GM21576 (cell line): Measurements from ENCODE around the gene C17orf67.
"Not testable (repeated sequence)": the region's sequence is repeated elsewhere in the genome, so short reads cannot be mapped to it uniquely, and the experiment has no call there.

Experiments
- ATAC-seq: cut with Tn5 transposase; IDR thresholded peaks from one replicate; pipeline ENCODE4 v1.9.1; 2021; ENCODE audit warnings: mild to moderate bottlenecking, moderate library complexity; ENCODE audit not compliant: unreplicated experiment

C17orf67 gene

DNA sequence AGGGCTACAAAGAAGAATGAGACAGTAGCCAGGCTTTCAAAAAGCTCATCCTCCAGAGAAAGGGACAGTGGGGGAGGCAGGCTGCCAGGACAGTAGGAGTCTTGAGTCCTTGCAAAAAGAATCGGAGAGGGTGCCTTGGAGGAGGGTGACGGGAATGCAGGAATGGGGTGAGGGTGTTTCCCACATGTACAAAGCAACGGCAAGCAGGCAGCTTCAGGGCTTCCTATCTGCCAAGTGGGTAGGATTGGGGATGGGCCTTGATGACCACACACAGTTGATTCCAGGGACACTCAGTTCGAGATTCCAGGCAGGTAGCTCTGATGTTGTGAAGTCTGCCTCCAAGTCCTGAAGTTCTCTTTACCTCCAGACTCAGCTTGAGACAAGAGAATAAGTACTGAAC lies 54.4 kb downstream of the C17orf67 start:
- ATAC-seq: no peak

DNA sequence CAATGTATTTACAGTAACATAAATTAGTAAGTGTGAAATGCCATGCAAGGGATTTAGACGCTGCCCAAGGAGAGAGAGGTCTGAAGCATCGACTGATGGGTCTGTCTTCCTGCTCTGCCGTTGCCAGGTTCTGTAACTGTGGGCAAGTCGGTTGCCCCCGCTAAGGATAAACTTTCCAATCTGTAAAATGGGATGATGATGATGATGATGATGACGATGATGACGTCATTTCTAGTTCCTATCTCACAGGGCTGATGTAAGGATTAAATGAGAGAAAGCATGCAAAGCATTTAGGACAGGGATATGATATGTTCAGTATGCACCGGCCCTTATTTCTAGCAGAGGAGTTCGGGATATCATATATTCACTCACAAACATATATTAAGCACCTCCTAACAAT lies 54.8 kb downstream of the C17orf67 start:
- ATAC-seq: no peak

DNA sequence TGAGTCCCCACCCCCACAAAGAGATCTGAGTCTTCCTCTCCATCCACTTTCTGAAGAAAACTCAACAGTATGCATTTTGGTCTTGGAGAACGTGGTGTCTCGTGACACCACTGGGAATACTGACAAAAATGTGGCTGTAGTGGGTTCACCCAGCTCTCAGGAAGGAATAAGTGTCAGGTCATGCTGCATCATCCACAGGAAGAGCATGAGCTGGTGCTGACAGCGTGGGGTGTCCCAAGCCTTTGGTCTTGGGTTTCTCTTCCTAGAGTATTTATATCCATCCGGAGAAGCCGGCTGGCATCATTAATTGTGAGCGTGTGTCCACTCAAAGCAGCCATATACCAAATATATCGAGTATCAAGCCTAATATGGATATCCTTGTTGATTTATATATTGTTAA lies 55.9 kb downstream of the C17orf67 start:
- no peak for ATAC-seq

- no peak for ATAC-seq
Observed at GRCh38 chr17:56774650-56775049, 59.1 kb downstream of the C17orf67 start.

GRCh38 chr17:56773124-56773523 lies 60.6 kb downstream of the C17orf67 start:
- ATAC-seq: no peak

GRCh38 chr17:56772442-56772841 lies 61.3 kb downstream of the C17orf67 start:
- no peak for ATAC-seq

DNA sequence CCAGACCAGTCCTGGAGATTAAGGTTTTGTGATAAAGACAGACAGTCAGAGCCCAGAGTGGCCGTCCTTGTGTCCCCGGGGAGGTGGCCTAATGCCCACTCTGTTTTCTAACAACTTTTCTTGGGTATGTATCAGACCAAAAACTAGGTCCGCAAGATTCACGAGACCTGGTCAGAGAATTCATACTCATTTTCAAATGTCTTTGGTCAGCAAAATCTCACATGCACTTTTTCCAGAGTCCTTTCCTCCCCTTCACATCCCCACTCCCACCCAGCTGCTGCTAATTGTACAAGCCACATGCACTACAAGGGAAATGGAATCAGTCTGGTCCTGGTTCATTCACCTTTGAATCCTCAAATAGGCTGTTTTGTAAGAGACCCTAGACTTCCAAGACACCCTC lies 61.7 kb downstream of the C17orf67 start:
- no peak for ATAC-seq

- no peak for ATAC-seq
Observed at GRCh38 chr17:56771563-56771962, 62.2 kb downstream of the C17orf67 start.

DNA sequence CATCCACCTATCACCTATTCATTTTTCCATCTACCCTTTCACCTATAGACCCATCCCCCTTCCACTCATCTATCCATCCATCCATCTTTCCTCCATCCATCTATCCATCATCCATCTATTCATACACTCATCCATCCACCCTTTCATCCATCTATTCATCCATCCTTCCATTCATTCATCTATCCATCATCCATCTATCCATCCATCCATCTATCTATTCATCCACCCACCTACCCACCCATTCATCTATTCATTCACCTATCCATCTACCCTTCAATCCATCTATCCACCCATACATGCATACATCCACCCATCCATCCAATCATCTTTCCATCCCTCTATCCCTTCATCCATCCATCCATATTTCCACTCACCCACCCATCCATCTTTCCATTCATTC lies 63.3 kb downstream of the C17orf67 start:
- ATAC-seq: no peak

GRCh38 chr17:56765449-56765848 lies 68.3 kb downstream of the C17orf67 start:
- ATAC-seq: no peak

DNA sequence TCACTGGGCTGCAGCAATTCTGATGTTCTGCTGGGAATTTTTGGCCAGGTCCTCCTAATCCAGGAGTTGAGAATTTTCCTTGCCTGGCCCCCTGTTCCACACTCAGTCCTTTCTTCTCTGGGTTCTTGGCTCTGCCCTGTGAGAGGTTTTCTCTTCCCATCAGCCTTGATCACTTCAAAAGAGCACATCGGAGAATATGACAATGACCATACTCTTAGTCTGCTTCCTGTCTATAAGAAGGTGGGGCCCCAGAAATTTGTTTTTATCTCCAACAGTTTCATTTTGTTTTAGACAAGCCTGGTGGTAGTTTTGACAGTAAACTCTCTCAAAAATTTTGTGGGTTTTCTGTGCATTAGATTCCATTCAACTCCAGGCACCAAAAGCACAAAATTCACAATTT lies 70.7 kb downstream of the C17orf67 start:
- no peak for ATAC-seq

DNA sequence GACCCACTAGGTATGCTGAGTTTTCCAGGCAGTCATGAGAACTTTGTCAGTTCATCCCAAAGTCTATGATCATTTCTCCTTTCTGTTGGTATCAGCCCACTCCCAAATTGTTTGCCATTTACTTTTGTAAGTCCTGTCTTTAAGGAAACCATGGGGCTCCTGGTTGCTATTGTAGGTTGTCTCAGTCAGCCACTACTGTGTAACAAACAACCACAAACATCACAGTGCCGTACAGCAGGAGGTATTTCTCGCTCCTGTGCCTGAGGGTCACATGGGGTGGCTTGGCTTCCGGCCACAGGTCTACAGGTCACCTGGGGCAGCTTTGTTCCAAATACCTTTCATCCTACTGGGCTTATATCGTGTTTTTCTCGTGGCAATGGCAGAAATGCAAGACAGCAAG lies 71.6 kb downstream of the C17orf67 start:
- ATAC-seq: no peak

GRCh38 chr17:56761387-56761786 lies 72.3 kb downstream of the C17orf67 start:
- ATAC-seq: no peak

GRCh38 chr17:56757611-56758010 lies 76.1 kb downstream of the C17orf67 start:
- not testable (repeated sequence) for ATAC-seq

GRCh38 chr17:56756536-56756935 lies 77.2 kb downstream of the C17orf67 start:
- ATAC-seq: no peak

DNA sequence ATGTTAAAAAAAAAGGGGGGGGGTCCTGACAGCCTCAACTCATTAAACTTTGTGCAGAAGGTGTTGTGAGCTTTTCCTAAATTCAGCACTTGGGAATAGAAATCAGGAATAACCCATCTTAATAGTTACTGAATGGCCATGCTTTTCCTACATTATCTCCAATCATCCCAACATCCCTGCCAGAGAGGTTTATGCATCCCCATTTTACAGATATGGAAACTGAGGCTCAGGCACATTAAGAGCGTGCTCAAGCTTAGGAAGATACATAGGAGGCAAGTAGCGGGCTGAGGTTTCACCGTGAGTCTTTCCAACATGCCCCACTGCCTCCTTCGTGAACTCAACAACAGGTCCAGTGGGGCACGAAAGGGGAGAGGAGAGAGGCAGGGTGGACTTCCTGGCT lies 78.4 kb downstream of the C17orf67 start:
- no peak for ATAC-seq

GRCh38 chr17:56754523-56755208 lies 79.1 kb downstream of the C17orf67 start:
- ATAC-seq: no peak

GRCh38 chr17:56752263-56752836 lies 81.4 kb downstream of the C17orf67 start:
- ATAC-seq: no peak

DNA sequence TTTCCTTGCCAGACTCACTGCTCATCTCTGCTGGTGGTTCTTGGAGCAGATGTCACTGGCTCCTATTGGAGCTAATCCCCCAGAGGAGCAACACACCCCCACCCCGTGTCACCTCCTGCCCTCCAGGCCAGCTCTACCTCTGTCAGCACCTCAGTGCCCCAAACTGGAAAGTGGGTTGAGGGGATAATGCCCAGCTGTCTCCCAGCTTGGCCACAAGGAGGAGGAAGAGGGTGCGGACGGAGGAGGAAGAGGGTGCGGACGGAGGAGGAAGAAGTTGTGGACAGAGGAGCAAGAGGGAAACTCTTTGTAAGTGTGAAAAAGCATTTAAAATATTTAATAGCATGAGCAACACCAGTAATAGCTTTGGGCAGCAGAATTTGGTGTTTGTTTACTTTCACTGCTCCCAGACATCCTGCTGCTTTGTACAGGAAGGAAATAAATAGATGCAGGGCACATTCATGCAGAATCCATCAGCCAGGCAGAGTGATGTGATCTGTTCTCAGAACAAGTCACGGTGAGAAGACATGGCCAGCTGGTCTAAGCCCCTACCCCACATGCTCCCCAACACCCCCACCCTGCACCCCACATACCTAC lies 82.5 kb downstream of the C17orf67 start:
- ATAC-seq: no peak

GRCh38 chr17:56744721-56745120 lies 89.0 kb downstream of the C17orf67 start:
- no peak for ATAC-seq

GRCh38 chr17:56742601-56743000 lies 91.1 kb downstream of the C17orf67 start:
- ATAC-seq: no peak
